ENCODE measurements around the gene STARD5. TPM values are rescaled to one million over a fixed set of nuclear protein-coding genes. Genes with fewer than 3 reads are reported as not detected.

The STARD5 gene
- total RNA-seq, 3 donors from 2014 or later (not counting 1 experiment from before 2014, with no cell fraction given), result 4.7 to 6.6 (median 6.3) TPM

DNA sequence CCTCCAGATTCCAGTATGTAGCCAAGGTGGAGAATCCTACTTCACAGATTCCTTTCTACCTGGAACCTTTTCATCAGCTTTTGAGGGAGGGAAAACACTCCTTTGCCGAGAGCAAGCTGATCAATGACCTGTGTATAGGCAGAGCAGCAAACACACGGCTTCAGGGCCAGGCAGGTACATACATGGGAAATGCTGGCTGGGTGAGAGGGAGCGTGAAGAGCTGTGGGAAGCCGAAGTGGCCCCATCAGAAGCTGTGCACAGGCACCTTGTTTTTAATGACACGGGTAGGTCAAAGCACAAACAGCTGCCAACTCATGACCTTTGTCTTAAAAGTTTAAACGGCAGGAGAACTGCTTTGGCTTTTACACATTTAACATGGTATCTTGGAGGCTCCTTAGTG is 25.3 kb downstream of the STARD5 start:
- Histone ChIP-seq H3K9me3 (ENCODE audit: control insufficient read depth, insufficient read depth, low read length) (no peaks in the 10 kb centered on the region), H3K27me3 (ENCODE audit: control insufficient read depth, insufficient read depth, low read length) (no peaks in the 10 kb centered on the region), H3K36me3 (ENCODE audit: control insufficient read depth, insufficient read depth, low read length) (peaks cover 44% of the 10 kb centered on the region), H3K4me3 (ENCODE audit: low read length) (peak overlapping the region; percentile 72), H3K4me1 (ENCODE audit: control insufficient read depth, insufficient read depth, low read length) (peaks cover 89% of the 10 kb centered on the region), H3K27ac (ENCODE audit: low read length) (peak overlapping the region; percentile 81)
- Mint-ChIP-seq H3K36me3 (peaks cover 32% of the 10 kb centered on the region), H3K27me3 (ENCODE audit: low read depth in 2 of 2) (no peaks in the 10 kb centered on the region), H3K9me3 (no peaks in the 10 kb centered on the region), H3K27ac (peak overlapping the region; percentile 97 to 98), H3K4me3 (peak overlapping the region; percentile 99), H3K4me1 (peaks cover 100% of the 10 kb centered on the region in 2 donors)
- DNase-seq (peak in 1 of 2 donors; percentile 36), ATAC-seq (no peak)
- no peak for TF ChIP-seq CTCF (IDR thresholded peaks at IDR 0.05)
- intact Hi-C loops (cut with micrococcal nuclease), result no loop called here
- WGBS (ENCODE audit: insufficient coverage), result 0% methylated on average over 6 of the region's 6 CpGs

GRCh38 chr15:81297603-81298575 is 26.1 kb downstream of the STARD5 start:
- intact Hi-C loops (cut with micrococcal nuclease), result loop anchor here (2.0 kb wide), 2 partner anchors 17 to 23 kb away; no protein-coding TSS in a partner anchor
- Mint-ChIP-seq H3K4me3 (peak overlapping the region; percentile 99), H3K36me3 (peaks cover 25% of the 10 kb centered on the region), H3K27me3 (ENCODE audit: low read depth in 2 of 2) (no peaks in the 10 kb centered on the region), H3K9me3 (no peaks in the 10 kb centered on the region), H3K4me1 (peaks cover 95 to 100% of the 10 kb centered on the region in 2 donors), H3K27ac (peak overlapping the region; percentile 97 to 98)
- ATAC-seq (no peak), DNase-seq (peak in 1 of 2 donors; percentile 30)
- WGBS (ENCODE audit: insufficient coverage), result 4% methylated on average over 4 of the region's 4 CpGs
- TF ChIP-seq CTCF (IDR thresholded peaks at IDR 0.05), result no peak
- Histone ChIP-seq H3K9me3 (ENCODE audit: control insufficient read depth, insufficient read depth, low read length) (no peaks in the 10 kb centered on the region), H3K4me3 (ENCODE audit: low read length) (peak overlapping the region; percentile 72), H3K27ac (ENCODE audit: low read length) (peak overlapping the region; percentile 81), H3K36me3 (ENCODE audit: control insufficient read depth, insufficient read depth, low read length) (peaks cover 37% of the 10 kb centered on the region), H3K27me3 (ENCODE audit: control insufficient read depth, insufficient read depth, low read length) (no peaks in the 10 kb centered on the region), H3K4me1 (ENCODE audit: control insufficient read depth, insufficient read depth, low read length) (peaks cover 89% of the 10 kb centered on the region)

DNA sequence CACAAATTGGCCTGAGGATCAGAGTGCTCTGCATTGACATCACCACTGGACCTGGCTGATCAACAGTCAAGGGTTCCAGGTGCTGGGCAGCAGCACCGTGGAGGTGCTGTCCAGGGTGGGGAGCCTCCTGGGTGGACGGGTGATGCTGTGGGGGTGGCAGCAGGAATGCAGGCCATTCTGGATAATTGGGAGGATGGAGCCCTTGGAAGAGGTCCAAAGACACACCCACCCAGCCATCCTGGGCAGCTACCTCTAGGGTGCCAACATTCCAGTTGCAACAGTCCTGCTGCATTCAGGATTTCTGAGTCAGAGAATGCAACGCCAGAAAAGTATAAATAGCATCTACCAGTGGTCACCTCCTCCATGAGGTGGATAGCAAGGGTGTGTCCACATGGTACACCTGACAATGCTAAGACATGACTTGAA is 26.8 kb downstream of the STARD5 start:
- Mint-ChIP-seq H3K4me1 (peaks cover 93 to 100% of the 10 kb centered on the region in 2 donors), H3K4me3 (peak overlapping the region; percentile 99), H3K27me3 (ENCODE audit: low read depth in 2 of 2) (no peaks in the 10 kb centered on the region), H3K27ac (peak overlapping the region; percentile 97 to 98), H3K9me3 (no peaks in the 10 kb centered on the region), H3K36me3 (peaks cover 17% of the 10 kb centered on the region)
- TF ChIP-seq CTCF (IDR thresholded peaks at IDR 0.05), result no peak
- no peaks in the 10 kb centered on the region for H3K27me3 ChIP-seq (ENCODE audit: control insufficient read depth, insufficient read depth, low read length)
- ATAC-seq, result no peak
- intact Hi-C loops (cut with micrococcal nuclease), result loop anchor here (2.0 kb wide), 2 partner anchors 18 to 22 kb away; no protein-coding TSS in a partner anchor
- H3K9me3 ChIP-seq (ENCODE audit: control insufficient read depth, insufficient read depth, low read length), result no peaks in the 10 kb centered on the region
- peaks cover 89% of the 10 kb centered on the region for H3K4me1 ChIP-seq (ENCODE audit: control insufficient read depth, insufficient read depth, low read length)
- H3K36me3 ChIP-seq (ENCODE audit: control insufficient read depth, insufficient read depth, low read length), result peaks cover 30% of the 10 kb centered on the region
- peak overlapping the region; percentile 81 for H3K27ac ChIP-seq (ENCODE audit: low read length)
- DNase-seq, result no peak
- 3% methylated on average over 3 of the region's 3 CpGs for WGBS (ENCODE audit: insufficient coverage)
- peak overlapping the region; percentile 72 for H3K4me3 ChIP-seq (ENCODE audit: low read length)

Measured in natural killer cell (primary cell).